ENCODE data around the gene CLIC4.
"Not testable (repeated sequence)": the region's sequence is repeated elsewhere in the genome, so short reads cannot be mapped to it uniquely, and the experiment has no call there.

CLIC4 gene

GRCh38 chr1:24768873-24769605, 23.8 kb downstream of the CLIC4 start:
- DNase-seq (no peak), ATAC-seq (no peak)
- Mint-ChIP-seq H3K9me3 (no peaks in the 10 kb centered on the region), H3K36me3 (ENCODE audit: low read depth) (no peaks in the 10 kb centered on the region), H3K4me3 (no peak overlapping the region), H3K4me1 (peaks cover 18% of the 10 kb centered on the region), H3K27me3 (no peaks in the 10 kb centered on the region), H3K27ac (no peak overlapping the region)

GRCh38 chr1:24769656-24770651, 24.7 kb downstream of the CLIC4 start:
- H3K27me3 Mint-ChIP-seq, result no peaks in the 10 kb centered on the region
- ATAC-seq, result no peak
- peaks cover 18% of the 10 kb centered on the region for H3K4me1 Mint-ChIP-seq
- no peak for DNase-seq
- H3K36me3 Mint-ChIP-seq (ENCODE audit: low read depth), result no peaks in the 10 kb centered on the region
- no peaks in the 10 kb centered on the region for H3K9me3 Mint-ChIP-seq
- H3K4me3 Mint-ChIP-seq, result no peak overlapping the region
- H3K27ac Mint-ChIP-seq, result no peak overlapping the region

GRCh38 chr1:24770881-24771280, 25.6 kb downstream of the CLIC4 start:
- peaks cover 18% of the 10 kb centered on the region for H3K4me1 Mint-ChIP-seq
- H3K9me3 Mint-ChIP-seq, result no peaks in the 10 kb centered on the region
- no peaks in the 10 kb centered on the region for H3K27me3 Mint-ChIP-seq
- no peaks in the 10 kb centered on the region for H3K36me3 Mint-ChIP-seq (ENCODE audit: low read depth)
- H3K27ac Mint-ChIP-seq, result no peak overlapping the region
- H3K4me3 Mint-ChIP-seq, result no peak overlapping the region
- ATAC-seq, result no peak
- DNase-seq, result no peak

DNA sequence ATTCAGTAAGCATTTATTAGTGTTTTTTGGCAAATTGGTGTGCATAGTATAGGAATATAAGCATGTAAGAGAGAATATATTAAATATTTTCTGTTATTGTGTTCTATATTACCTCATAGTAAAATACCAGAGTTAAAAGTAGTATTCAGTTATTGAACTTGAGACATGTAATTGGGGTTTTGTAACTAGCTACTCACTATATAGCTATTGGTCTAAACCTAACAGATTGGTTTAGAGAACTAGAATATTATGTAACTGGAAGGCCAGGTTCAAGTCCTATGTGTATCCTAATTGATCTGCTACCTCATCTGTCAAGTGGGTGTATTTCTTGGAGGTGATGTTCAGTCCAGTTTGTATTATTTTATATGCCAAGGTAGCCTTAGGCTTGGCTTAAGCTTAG, 26.3 kb downstream of the CLIC4 start:
- Mint-ChIP-seq H3K27ac (no peak overlapping the region), H3K27me3 (no peaks in the 10 kb centered on the region), H3K4me1 (peaks cover 18% of the 10 kb centered on the region), H3K4me3 (no peak overlapping the region), H3K36me3 (ENCODE audit: low read depth) (no peaks in the 10 kb centered on the region), H3K9me3 (no peaks in the 10 kb centered on the region)
- no peak for ATAC-seq
- DNase-seq, result no peak

GRCh38 chr1:24773618-24774017, 28.4 kb downstream of the CLIC4 start:
- Mint-ChIP-seq H3K9me3 (no peaks in the 10 kb centered on the region), H3K27me3 (no peaks in the 10 kb centered on the region), H3K4me3 (no peak overlapping the region), H3K36me3 (ENCODE audit: low read depth) (no peaks in the 10 kb centered on the region), H3K4me1 (peaks cover 19% of the 10 kb centered on the region), H3K27ac (no peak overlapping the region)
- no peak for ATAC-seq
- no peak for DNase-seq

DNA sequence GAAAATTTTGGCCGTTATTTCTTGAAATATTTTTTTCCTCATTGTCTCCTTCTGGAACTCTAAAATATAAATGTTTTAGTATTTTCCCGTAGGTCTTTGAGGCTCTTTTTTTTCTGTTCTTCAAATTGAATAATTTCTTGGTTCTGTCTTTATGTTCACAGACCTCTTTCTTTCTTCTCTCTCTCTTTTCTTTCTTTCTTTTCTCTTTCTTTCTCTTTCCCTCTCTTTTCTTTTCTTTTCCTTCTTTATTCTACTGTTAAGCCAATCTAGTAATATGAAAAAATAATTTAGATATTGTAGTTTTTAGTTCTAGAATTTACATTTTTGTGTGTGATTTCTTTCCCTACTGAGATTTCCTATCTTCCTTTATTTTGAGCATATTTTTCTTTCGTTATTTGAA, 30.1 kb downstream of the CLIC4 start:
- no peak for ATAC-seq
- DNase-seq, result no peak

GRCh38 chr1:24775916-24776315, 30.7 kb downstream of the CLIC4 start:
- Mint-ChIP-seq H3K36me3 (ENCODE audit: low read depth) (no peaks in the 10 kb centered on the region), H3K4me1 (peaks cover 2% of the 10 kb centered on the region), H3K9me3 (no peaks in the 10 kb centered on the region), H3K27me3 (no peaks in the 10 kb centered on the region), H3K27ac (no peak overlapping the region), H3K4me3 (no peak overlapping the region)
- DNase-seq, result no peak
- ATAC-seq, result no peak

More for the DNA sequence above, 30.1 kb downstream of the CLIC4 start:
- Mint-ChIP-seq H3K9me3 (no peaks in the 10 kb centered on the region), H3K36me3 (ENCODE audit: low read depth) (no peaks in the 10 kb centered on the region), H3K4me1 (peaks cover 7% of the 10 kb centered on the region), H3K4me3 (no peak overlapping the region), H3K27me3 (no peaks in the 10 kb centered on the region), H3K27ac (no peak overlapping the region)

DNA sequence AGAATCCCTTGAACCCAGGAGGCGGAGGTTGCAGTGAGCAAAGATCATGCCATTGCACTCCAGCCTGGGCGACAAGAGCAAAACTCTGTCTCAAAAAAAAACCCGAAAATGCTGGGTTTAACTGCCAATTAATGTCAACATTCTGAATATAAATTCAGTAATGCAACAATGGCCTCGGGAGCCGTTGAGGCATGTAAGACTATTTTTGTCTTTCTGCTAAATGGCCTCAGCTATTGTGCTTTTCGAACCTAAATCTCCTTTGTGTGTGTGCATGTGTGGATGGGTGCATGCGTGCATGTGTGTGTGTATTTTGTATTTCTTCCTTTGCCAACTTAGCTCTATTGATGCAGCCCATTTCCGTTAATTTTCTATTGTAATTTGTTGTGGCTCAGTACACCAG, 31.6 kb downstream of the CLIC4 start:
- peaks cover 4% of the 10 kb centered on the region for H3K4me1 Mint-ChIP-seq
- no peaks in the 10 kb centered on the region for H3K27me3 Mint-ChIP-seq
- no peak overlapping the region for H3K27ac Mint-ChIP-seq
- no peaks in the 10 kb centered on the region for H3K36me3 Mint-ChIP-seq (ENCODE audit: low read depth)
- DNase-seq, result no peak
- H3K9me3 Mint-ChIP-seq, result no peaks in the 10 kb centered on the region
- no peak overlapping the region for H3K4me3 Mint-ChIP-seq
- no peak for ATAC-seq

GRCh38 chr1:24778141-24778540, 32.9 kb downstream of the CLIC4 start:
- no peaks in the 10 kb centered on the region for H3K27me3 Mint-ChIP-seq
- no peak overlapping the region for H3K4me3 Mint-ChIP-seq
- peaks cover 4% of the 10 kb centered on the region for H3K4me1 Mint-ChIP-seq
- ATAC-seq, result no peak
- no peaks in the 10 kb centered on the region for H3K36me3 Mint-ChIP-seq (ENCODE audit: low read depth)
- no peak for DNase-seq
- no peak overlapping the region for H3K27ac Mint-ChIP-seq
- no peaks in the 10 kb centered on the region for H3K9me3 Mint-ChIP-seq

- not testable (repeated sequence) for H3K27me3 Mint-ChIP-seq; H3K4me1 Mint-ChIP-seq; DNase-seq; H3K27ac Mint-ChIP-seq; ATAC-seq; H3K36me3 Mint-ChIP-seq (ENCODE audit: low read depth); H3K9me3 Mint-ChIP-seq; H3K4me3 Mint-ChIP-seq
These were observed 34.0 kb downstream of the CLIC4 start for GRCh38 chr1:24779199-24779598.

GRCh38 chr1:24779689-24780464, 34.6 kb downstream of the CLIC4 start:
- no peaks in the 10 kb centered on the region for H3K27me3 Mint-ChIP-seq
- no peak overlapping the region for H3K4me3 Mint-ChIP-seq
- H3K27ac Mint-ChIP-seq, result no peak overlapping the region
- H3K4me1 Mint-ChIP-seq, result peaks cover 4% of the 10 kb centered on the region
- H3K36me3 Mint-ChIP-seq (ENCODE audit: low read depth), result no peaks in the 10 kb centered on the region
- no peak for ATAC-seq
- no peak for DNase-seq
- no peaks in the 10 kb centered on the region for H3K9me3 Mint-ChIP-seq

DNA sequence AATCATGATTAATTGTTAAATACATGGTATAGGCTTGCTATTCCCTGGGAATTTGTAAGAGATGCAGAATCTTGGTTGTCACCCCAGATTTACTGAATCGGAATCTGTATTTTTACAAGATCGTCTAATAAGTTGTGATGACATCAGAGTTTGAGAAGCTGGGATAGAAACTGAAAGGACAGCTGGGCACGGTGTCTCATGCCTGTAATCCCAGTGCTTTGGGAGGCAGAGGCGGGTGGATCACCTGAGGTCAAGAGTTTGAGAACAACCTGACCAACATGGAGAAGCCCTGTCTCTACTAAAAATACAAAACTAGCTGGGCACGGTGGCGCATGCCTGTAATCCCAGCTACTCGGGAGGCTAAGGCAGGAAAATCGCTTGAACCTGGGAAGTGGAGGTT, 35.4 kb downstream of the CLIC4 start:
- ATAC-seq; H3K4me1 Mint-ChIP-seq; H3K27ac Mint-ChIP-seq; H3K9me3 Mint-ChIP-seq; H3K36me3 Mint-ChIP-seq (ENCODE audit: low read depth); H3K27me3 Mint-ChIP-seq; DNase-seq; H3K4me3 Mint-ChIP-seq: not testable (repeated sequence)

DNA sequence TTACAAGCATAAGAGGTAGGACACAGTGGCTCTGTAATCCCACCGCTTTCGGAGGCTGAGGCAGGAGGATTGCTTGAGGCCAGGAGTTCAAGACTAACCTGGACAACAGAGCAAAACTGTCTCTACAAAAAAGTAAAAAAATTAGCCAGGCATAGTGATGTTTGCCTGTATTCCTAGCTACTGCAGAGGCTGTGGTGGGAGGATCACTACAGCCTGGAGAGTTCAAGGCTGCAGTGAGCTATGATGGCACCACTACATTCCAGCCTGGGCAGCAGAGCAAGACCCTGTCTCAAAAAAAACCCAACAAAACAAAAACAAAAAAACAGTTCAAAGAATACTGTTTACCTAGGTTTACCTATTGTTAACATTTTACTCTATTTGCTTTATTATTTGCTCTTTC, 37.4 kb downstream of the CLIC4 start:
- ATAC-seq, result no peak
- Mint-ChIP-seq H3K4me3 (no peak overlapping the region), H3K27ac (no peak overlapping the region), H3K27me3 (no peaks in the 10 kb centered on the region), H3K9me3 (no peaks in the 10 kb centered on the region), H3K36me3 (ENCODE audit: low read depth) (no peaks in the 10 kb centered on the region), H3K4me1 (peaks cover 3% of the 10 kb centered on the region)
- DNase-seq, result no peak

DNA sequence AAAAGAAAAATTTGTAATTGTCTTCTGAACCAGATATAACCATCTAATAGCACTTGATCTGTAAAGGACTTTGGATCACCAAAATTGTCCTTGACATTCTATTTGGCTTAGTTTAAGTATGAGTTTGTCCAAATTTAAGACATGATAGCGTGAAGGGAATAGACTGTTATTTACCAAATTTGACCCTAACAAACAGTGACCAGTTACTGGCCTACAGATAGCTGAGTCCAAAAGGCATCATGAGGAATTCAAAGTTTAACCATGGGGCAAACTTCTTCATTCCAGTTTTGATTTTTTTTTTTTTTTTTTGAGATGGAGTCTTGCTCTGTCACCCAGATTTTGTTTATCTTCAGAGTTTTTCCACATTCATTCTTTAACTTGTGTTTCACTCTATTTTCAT, 38.5 kb downstream of the CLIC4 start:
- DNase-seq (no peak), ATAC-seq (no peak)
- Mint-ChIP-seq H3K27me3 (no peaks in the 10 kb centered on the region), H3K4me3 (no peak overlapping the region), H3K4me1 (peaks cover 3% of the 10 kb centered on the region), H3K9me3 (no peaks in the 10 kb centered on the region), H3K27ac (no peak overlapping the region), H3K36me3 (ENCODE audit: low read depth) (no peaks in the 10 kb centered on the region)
